Adrenal gland (tissue), 5 donors: ENCODE results near the gene NBPF3.
"Not testable (repeated sequence)": the region's sequence is repeated elsewhere in the genome, so short reads cannot be mapped to it uniquely, and the experiment has no call there.

Experiments
- POLR2A ChIP-seq, 2 donors: fragments of 450-650 bp; IDR thresholded peaks; one replicate each; pipeline ENCODE4 v1.6.1; 2017; ENCODE audit warnings: antibody characterized with exemption in 2 of 2, mild to moderate bottlenecking in 2 of 2, moderate library complexity in 1 of 2
- TF ChIP-seq, protein P1 (sequence below), 6 experiments: fragments of 450-650 bp in 4 of 6; fragments of 200-600 bp in 2 of 6; sonication (generic) in 1 of 6; IDR thresholded peaks; 1 replicate in 5 of 6; 2 replicates in 1 of 6; pipeline versions ENCODE4 v1.5.1 to v1.8.0; 2016 to 2021; ENCODE audit warnings: antibody characterized with exemption in 6 of 6, mild to moderate bottlenecking in 2 of 6, moderate library complexity in 1 of 6
- donor health status: DM: no; HTN: no; CAD: no.

DNA sequence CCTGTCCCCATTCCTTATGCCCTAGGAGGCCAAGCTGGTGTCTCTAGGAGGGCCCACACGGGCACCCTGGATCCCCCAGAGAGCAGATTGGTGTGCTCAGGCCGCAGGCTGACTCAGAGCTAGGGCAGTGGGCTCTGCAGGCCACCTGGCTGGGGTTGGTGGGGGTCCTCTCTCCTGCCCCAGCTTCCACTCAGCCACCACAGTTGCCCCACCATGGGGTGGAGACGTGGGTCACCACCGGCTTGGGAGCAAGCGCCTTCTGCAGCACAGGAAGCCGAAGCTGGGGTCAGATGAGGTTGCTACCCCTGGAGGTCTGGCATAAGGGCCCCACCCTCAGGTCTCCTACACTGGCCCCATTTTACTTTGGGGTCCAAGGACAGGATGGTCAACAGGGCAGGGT is 9.1 kb upstream of the NBPF3 start:
- TF ChIP-seq POLR2A (IDR thresholded peaks at IDR 0.05) = not testable (repeated sequence)
- TF ChIP-seq, protein P1, sequence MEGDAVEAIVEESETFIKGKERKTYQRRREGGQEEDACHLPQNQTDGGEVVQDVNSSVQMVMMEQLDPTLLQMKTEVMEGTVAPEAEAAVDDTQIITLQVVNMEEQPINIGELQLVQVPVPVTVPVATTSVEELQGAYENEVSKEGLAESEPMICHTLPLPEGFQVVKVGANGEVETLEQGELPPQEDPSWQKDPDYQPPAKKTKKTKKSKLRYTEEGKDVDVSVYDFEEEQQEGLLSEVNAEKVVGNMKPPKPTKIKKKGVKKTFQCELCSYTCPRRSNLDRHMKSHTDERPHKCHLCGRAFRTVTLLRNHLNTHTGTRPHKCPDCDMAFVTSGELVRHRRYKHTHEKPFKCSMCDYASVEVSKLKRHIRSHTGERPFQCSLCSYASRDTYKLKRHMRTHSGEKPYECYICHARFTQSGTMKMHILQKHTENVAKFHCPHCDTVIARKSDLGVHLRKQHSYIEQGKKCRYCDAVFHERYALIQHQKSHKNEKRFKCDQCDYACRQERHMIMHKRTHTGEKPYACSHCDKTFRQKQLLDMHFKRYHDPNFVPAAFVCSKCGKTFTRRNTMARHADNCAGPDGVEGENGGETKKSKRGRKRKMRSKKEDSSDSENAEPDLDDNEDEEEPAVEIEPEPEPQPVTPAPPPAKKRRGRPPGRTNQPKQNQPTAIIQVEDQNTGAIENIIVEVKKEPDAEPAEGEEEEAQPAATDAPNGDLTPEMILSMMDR (IDR thresholded peaks at IDR 0.05) = not testable (repeated sequence)
